Testis (tissue), 2 donors: ENCODE data around the gene CPD.

ENCODE experiments used
- POLR2A ChIP-seq: fragments of 450-650 bp; IDR thresholded peaks from one replicate; pipeline ENCODE4 v1.6.1; 2017; ENCODE audit warnings: antibody characterized with exemption, mild to moderate bottlenecking, moderate library complexity
- TF ChIP-seq, protein P1 (sequence below), 3 experiments: fragments of 450-650 bp in 2 of 3; fragments of 200-600 bp in 1 of 3; sonication (generic) in 1 of 3; IDR thresholded peaks; one replicate each; pipeline ENCODE4 v1.5.1; 2016 to 2019; ENCODE audit warnings: antibody characterized with exemption in 3 of 3, mild to moderate bottlenecking in 2 of 3, moderate library complexity in 1 of 3

DNA sequence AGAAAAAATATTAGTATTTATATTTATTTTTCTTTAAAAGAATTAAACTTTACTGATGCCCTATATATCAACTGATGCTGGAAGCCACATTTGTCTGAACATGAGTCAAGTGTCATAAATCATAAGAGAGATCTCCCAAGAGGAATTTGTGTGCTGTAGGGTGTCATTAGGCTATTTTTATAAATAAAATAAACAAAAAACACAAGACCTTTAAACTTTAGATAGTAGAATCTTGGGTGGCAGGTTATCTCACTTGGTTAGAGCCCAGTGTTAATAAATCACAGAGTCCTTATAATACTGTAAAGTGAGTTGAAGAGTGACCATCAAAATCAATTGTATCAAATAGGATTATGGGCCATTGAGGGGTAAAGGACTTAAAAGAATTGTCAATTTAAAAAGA is 21.3 kb upstream of the CPD start:
- TF ChIP-seq, protein P1, sequence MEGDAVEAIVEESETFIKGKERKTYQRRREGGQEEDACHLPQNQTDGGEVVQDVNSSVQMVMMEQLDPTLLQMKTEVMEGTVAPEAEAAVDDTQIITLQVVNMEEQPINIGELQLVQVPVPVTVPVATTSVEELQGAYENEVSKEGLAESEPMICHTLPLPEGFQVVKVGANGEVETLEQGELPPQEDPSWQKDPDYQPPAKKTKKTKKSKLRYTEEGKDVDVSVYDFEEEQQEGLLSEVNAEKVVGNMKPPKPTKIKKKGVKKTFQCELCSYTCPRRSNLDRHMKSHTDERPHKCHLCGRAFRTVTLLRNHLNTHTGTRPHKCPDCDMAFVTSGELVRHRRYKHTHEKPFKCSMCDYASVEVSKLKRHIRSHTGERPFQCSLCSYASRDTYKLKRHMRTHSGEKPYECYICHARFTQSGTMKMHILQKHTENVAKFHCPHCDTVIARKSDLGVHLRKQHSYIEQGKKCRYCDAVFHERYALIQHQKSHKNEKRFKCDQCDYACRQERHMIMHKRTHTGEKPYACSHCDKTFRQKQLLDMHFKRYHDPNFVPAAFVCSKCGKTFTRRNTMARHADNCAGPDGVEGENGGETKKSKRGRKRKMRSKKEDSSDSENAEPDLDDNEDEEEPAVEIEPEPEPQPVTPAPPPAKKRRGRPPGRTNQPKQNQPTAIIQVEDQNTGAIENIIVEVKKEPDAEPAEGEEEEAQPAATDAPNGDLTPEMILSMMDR (IDR thresholded peaks at IDR 0.05) = no peak
- TF ChIP-seq POLR2A = no peak
